GM23248 (cell line): ENCODE measurements around the gene ZBED1. TPM values are rescaled to one million over a fixed set of nuclear protein-coding genes. Genes with fewer than 3 reads are reported as not detected.
"Not testable (repeated sequence)": the region's sequence is repeated elsewhere in the genome, so short reads cannot be mapped to it uniquely, and the experiment has no call there.

Experiments
- DNase-seq: peaks from one replicate; pipeline ENCODE4 v3.0.0-alpha.2; 2015
- H2AFZ ChIP-seq: fragments of 200-600 bp; sonication (generic); 2 replicates; pipeline ENCODE4 v1.6.1; 2016; ENCODE audit warnings: antibody characterized with exemption
- H3F3A ChIP-seq: fragments of 200-600 bp; sonication (generic); 2 replicates; pipeline ENCODE4 v1.6.1; 2016; ENCODE audit warnings: mild to moderate bottlenecking, antibody characterized with exemption, mixed run types; ENCODE audit not compliant: insufficient read depth
- H3K27ac ChIP-seq: fragments of 200-600 bp; sonication (generic); 2 replicates; pipeline ENCODE4 v1.5.1; 2016; ENCODE audit warnings: mild to moderate bottlenecking
- H3K27me3 ChIP-seq: fragments of 200-600 bp; sonication (generic); replicated peaks from 2 replicates; pipeline ENCODE4 v1.6.1; 2016; ENCODE audit warnings: mild to moderate bottlenecking; ENCODE audit not compliant: insufficient read depth
- H3K36me3 ChIP-seq: fragments of 200-600 bp; sonication (generic); 2 replicates; pipeline ENCODE4 v1.6.1; 2016; ENCODE audit warnings: low read depth, mild to moderate bottlenecking
- H3K4me1 ChIP-seq: fragments of 200-600 bp; sonication (generic); 2 replicates; pipeline ENCODE4 v1.6.1; 2016; ENCODE audit warnings: mild to moderate bottlenecking; ENCODE audit not compliant: insufficient read depth
- H3K4me2 ChIP-seq: fragments of 200-600 bp; sonication (generic); one replicate; pipeline ENCODE4 v1.6.1; 2016; ENCODE audit warnings: mild to moderate bottlenecking; ENCODE audit not compliant: unreplicated experiment
- H3K4me3 ChIP-seq: fragments of 200-600 bp; sonication (generic); 2 replicates; pipeline ENCODE4 v1.5.1; 2016; ENCODE audit warnings: mild to moderate bottlenecking
- H3K79me2 ChIP-seq: fragments of 200-600 bp; sonication (generic); 2 replicates; pipeline ENCODE4 v1.6.1; 2016; ENCODE audit warnings: mild to moderate bottlenecking; ENCODE audit not compliant: insufficient read depth
- H3K9ac ChIP-seq: fragments of 200-600 bp; sonication (generic); 2 replicates; pipeline ENCODE4 v1.6.1; 2016; ENCODE audit warnings: mild to moderate bottlenecking
- H3K9me2 ChIP-seq: fragments of 200-600 bp; sonication (generic); 2 replicates; pipeline ENCODE4 v1.6.1; 2016; ENCODE audit warnings: mixed run types, mild to moderate bottlenecking, moderate library complexity; ENCODE audit not compliant: insufficient read depth
- H3K9me3 ChIP-seq: fragments of 200-600 bp; sonication (generic); one replicate; pipeline ENCODE4 v1.6.1; 2017; ENCODE audit warnings: low read depth
- H4K20me1 ChIP-seq: fragments of 200-600 bp; sonication (generic); 2 replicates; pipeline ENCODE4 v1.6.0; 2016; ENCODE audit not compliant: insufficient read depth
- EZH2 ChIP-seq: fragments of 200-600 bp; sonication (generic); IDR thresholded peaks from 2 replicates; pipeline ENCODE4 v1.6.1; 2018; ENCODE audit warnings: antibody characterized with exemption, mild to moderate bottlenecking; ENCODE audit not compliant: insufficient read depth, poor library complexity, severe bottlenecking
- EZH2phosphoT487 ChIP-seq: fragments of 200-600 bp; sonication (generic); IDR thresholded peaks from 2 replicates; pipeline ENCODE4 v1.6.1; 2018; ENCODE audit warnings: antibody characterized with exemption, moderate library complexity, mild to moderate bottlenecking, low read depth; ENCODE audit not compliant: insufficient read depth
- WGBS, 2 experiments: methylation state at CpG; one replicate each; pipeline ENCODE4 v1.1.6; 2015 to 2017; ENCODE audit warnings: low lambda C conversion rate in 2 of 2, low coverage in 1 of 2; ENCODE audit errors: missing lambda C conversion rate in 2 of 2; 5-methylcytosine and 5-hydroxymethylcytosine counted together
- in situ Hi-C: fragments of 300-500 bp; cut with MboI; formaldehyde crosslinking; loops from 2 replicates; pipeline ENCODE4 v1.15.0; 2020
- polyA plus RNA-seq: library from polyadenylated mRNA; unstranded; fragments of >200 nt; fragmentation: Nextera tagmentation; extraction: Ambion mirVana; gene quantifications from 2 replicates; pipeline ENCODE4 v1.2.1, GENCODE V29; 2016
- total RNA-seq: library from RNA; depleted of rRNA; stranded (reverse); fragments of >200 nt; shearing (Covaris generic); gene quantifications from 2 replicates; pipeline ENCODE4 v1.2.3, GENCODE V29; 2014

ZBED1 gene
- total and polyA plus RNA-seq, 2 experiments from 2014 or later: 20.7 to 31.1 TPM

DNA sequence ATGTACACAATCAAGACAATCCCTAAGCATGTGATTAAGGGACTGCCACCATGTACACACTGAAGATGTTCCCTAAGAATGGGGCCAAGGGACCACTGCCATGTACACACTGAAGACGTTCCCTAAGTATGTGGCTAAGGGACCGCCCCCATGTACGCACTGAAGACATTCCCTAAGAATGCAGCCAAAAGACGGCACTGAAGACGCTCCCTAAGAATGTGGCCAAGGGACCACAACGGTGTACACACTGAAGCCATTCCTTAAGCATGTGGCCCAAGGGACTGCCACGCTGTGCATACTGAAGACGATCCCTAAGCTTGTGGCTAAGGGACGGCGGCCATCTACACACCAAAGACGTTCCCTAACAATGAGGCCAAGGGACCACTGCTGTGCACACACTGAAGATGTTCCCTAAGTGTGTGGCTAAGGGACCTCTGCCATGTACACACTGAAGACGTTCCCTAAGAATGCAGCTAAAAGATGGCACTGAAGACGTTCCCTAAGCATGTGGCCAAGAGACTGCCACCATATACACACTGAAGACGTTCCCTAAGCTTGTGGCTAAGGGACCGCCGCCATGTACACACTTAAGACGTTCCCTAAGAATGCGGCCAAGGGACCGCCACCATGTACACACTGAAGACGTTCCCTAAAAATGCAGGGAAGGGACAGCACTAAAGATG lies 26.4 kb downstream of the ZBED1 start:
- H4K20me1 ChIP-seq: no peaks in the 10 kb centered on the region
- 94% methylated on average over 20 of the region's 20 CpGs for WGBS, 2 experiments

GRCh38 chrX:2473064-2473463 lies 27.7 kb downstream of the ZBED1 start:
- H3K27ac ChIP-seq, H3K4me3 ChIP-seq, H3K4me1 ChIP-seq, H3F3A ChIP-seq, H3K4me2 ChIP-seq, H3K9me2 ChIP-seq, in situ Hi-C loops, H2AFZ ChIP-seq, H3K27me3 ChIP-seq, H4K20me1 ChIP-seq, H3K9me3 ChIP-seq, H3K36me3 ChIP-seq, DNase-seq, H3K9ac ChIP-seq: not testable (repeated sequence)
- 82 to 83% methylated on average over 15 of the region's 15 CpGs for WGBS, 2 experiments
- peaks cover 65% of the 10 kb centered on the region for H3K79me2 ChIP-seq

More for the DNA sequence above, 26.4 kb downstream of the ZBED1 start:
- Histone ChIP-seq H3K27me3 (no peaks in the 10 kb centered on the region), H2AFZ (no peak overlapping the region), H3K4me3 (no peak overlapping the region), H3K9me2 (no peaks in the 10 kb centered on the region), H3K4me1 (no peaks in the 10 kb centered on the region), H3K9me3 (no peaks in the 10 kb centered on the region), H3K27ac (no peak overlapping the region), H3K4me2 (no peak overlapping the region), H3K9ac (no peak overlapping the region), H3F3A (no peaks in the 10 kb centered on the region), H3K36me3 (no peaks in the 10 kb centered on the region), H3K79me2 (peaks cover 68% of the 10 kb centered on the region)
- in situ Hi-C loops: no loop called here
- no peak for TF ChIP-seq EZH2phosphoT487
- no peak for TF ChIP-seq EZH2
- DNase-seq: no peak

DNA sequence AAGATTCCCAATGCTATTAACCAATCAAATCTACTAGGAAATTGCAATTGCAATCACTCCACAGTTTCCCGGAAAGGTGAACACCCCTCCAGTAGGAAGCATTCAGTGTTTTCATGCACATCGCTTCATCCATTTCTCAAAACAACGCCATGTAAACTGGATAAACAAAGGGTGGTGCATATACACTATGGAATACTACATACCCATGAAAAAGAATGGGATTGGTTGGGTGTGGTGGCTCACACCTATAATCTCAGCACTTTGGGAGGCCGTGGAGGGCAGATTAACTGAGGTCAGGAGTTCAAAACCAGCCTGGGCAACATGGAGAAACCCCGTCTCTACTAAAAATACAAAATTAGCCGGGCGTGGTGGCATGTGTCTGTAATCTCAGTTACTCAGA lies 29.1 kb downstream of the ZBED1 start:
- H3K79me2 ChIP-seq: peaks cover 57% of the 10 kb centered on the region
- H3K4me3 ChIP-seq: no peak overlapping the region
- in situ Hi-C loops: no loop called here
- no peaks in the 10 kb centered on the region for H3K4me1 ChIP-seq
- TF ChIP-seq EZH2phosphoT487 (no peak), EZH2 (no peak)
- no peak overlapping the region for H3K4me2 ChIP-seq
- H3K9me3 ChIP-seq: no peaks in the 10 kb centered on the region
- H2AFZ ChIP-seq: no peak overlapping the region
- no peaks in the 10 kb centered on the region for H3K27me3 ChIP-seq
- DNase-seq: no peak
- 95% methylated on average over 7 of the region's 7 CpGs for WGBS, 2 experiments
- no peak overlapping the region for H3K9ac ChIP-seq
- H3K9me2 ChIP-seq: no peaks in the 10 kb centered on the region
- H3F3A ChIP-seq: no peaks in the 10 kb centered on the region
- H3K36me3 ChIP-seq: no peaks in the 10 kb centered on the region
- H3K27ac ChIP-seq: no peak overlapping the region
- no peaks in the 10 kb centered on the region for H4K20me1 ChIP-seq

- H3K9me3 ChIP-seq, H4K20me1 ChIP-seq, H3K4me3 ChIP-seq, H3K27ac ChIP-seq, DNase-seq, H3K4me1 ChIP-seq, H3K9me2 ChIP-seq, H2AFZ ChIP-seq, H3F3A ChIP-seq, in situ Hi-C loops, H3K4me2 ChIP-seq, H3K36me3 ChIP-seq, H3K9ac ChIP-seq, H3K27me3 ChIP-seq: not testable (repeated sequence)
- peaks cover 52% of the 10 kb centered on the region for H3K79me2 ChIP-seq
- 94 to 99% methylated on average over 10 of the region's 10 CpGs for WGBS, 2 experiments
Observed at GRCh38 chrX:2471126-2471525, 29.6 kb downstream of the ZBED1 start.

- H3K4me3 ChIP-seq, H3K27me3 ChIP-seq, H3K9ac ChIP-seq, H3K27ac ChIP-seq, H3K9me3 ChIP-seq, H3K9me2 ChIP-seq, H4K20me1 ChIP-seq, in situ Hi-C loops, H3K4me1 ChIP-seq, DNase-seq, H3K4me2 ChIP-seq, H3F3A ChIP-seq, H2AFZ ChIP-seq, H3K36me3 ChIP-seq: not testable (repeated sequence)
- WGBS, 2 experiments: 88% methylated on average over 4 of the region's 4 CpGs
- peaks cover 48% of the 10 kb centered on the region for H3K79me2 ChIP-seq
Observed at GRCh38 chrX:2469852-2470251, 30.9 kb downstream of the ZBED1 start.
